ENCODE data around the gene YJU2. TPM values are rescaled to one million over a fixed set of nuclear protein-coding genes. Genes with fewer than 3 reads are reported as not detected.
"Not testable (repeated sequence)": the region's sequence is repeated elsewhere in the genome, so short reads cannot be mapped to it uniquely, and the experiment has no call there.

The YJU2 gene
- total and polyA plus RNA-seq, 12 donors, result 7.9 to 32.8 (median 10.5) TPM

GRCh38 chr19:4279530-4280422, 32.9 kb downstream of the YJU2 start:
- H3K27me3 ChIP-seq, result peaks cover 19 to 71% (median 60%) of the 10 kb centered on the region in 7 donors

GRCh38 chr19:4284176-4284958, 37.5 kb downstream of the YJU2 start:
- no peak for TF ChIP-seq CTCF (IDR thresholded peaks at IDR 0.05)
- Histone ChIP-seq H3K9me3 (no peaks in the 10 kb centered on the region), H3K36me3 (no peaks in the 10 kb centered on the region), H3K27me3 (peaks cover 17 to 61% (median 52%) of the 10 kb centered on the region in 7 donors), H3K4me3 (no peak overlapping the region), H3K4me1 (peaks cover 0 to 8% (median 8%) of the 10 kb centered on the region in 9 donors), H3K27ac (no peak overlapping the region)
- WGBS, 2 donors, result 53 to 54% methylated on average over 20 of the region's 20 CpGs
- ATAC-seq (peak in 1 of 8 donors; percentile 37), DNase-seq (no peak)
- intact Hi-C loops (cut with DNase I), result no loop called here

More at GRCh38 chr19:4279530-4280422, 32.9 kb downstream of the YJU2 start:
- Histone ChIP-seq H3K4me3 (peak overlapping the region in 9 of 10 donors; percentile 22 to 51 (median 44)), H3K27ac (no peak overlapping the region), H3K4me1 (peaks cover 0 to 18% (median 13%) of the 10 kb centered on the region in 9 donors), H3K36me3 (no peaks in the 10 kb centered on the region), H3K9me3 (no peaks in the 10 kb centered on the region)
- ATAC-seq (no peak), DNase-seq (no peak)
- 2 to 3% methylated on average over 68 to 71 of the region's 71 CpGs for WGBS, 2 donors
- intact Hi-C loops (cut with DNase I), result loop anchor here in 3 of 10 donors (10.0 kb wide), 3 partner anchors 45 to 245 kb away; no protein-coding TSS in a partner anchor
- TF ChIP-seq CTCF (IDR thresholded peaks at IDR 0.05), result no peak

DNA sequence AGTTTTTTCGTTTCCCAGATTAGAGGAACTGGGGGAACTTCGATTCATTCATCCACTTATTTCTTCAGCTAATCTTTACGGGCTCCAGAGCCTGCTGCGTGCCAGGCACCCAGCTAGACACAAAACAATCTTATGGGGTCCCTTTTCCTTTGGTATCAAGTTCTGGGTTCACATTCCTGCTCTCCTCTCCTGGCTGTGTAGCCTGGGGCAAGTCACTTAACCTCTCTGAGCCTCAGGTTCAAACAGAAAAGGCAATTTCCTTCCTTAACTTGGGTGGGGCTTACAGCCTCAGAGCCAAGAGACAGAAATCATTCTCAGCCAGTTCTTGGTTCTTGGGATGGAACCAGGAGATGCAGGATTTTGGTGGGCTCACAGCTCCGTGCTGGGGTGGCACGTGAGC, 38.1 kb downstream of the YJU2 start:
- ATAC-seq, result no peak
- Histone ChIP-seq H3K4me1 (peaks cover 0 to 2% (median 1%) of the 10 kb centered on the region in 9 donors), H3K27me3 (peaks cover 11 to 55% (median 50%) of the 10 kb centered on the region in 7 donors), H3K4me3 (no peak overlapping the region), H3K27ac (no peak overlapping the region), H3K9me3 (no peaks in the 10 kb centered on the region), H3K36me3 (no peaks in the 10 kb centered on the region)
- WGBS, 2 donors, result 76% methylated on average over 6 of the region's 6 CpGs
- no peak for TF ChIP-seq CTCF (IDR thresholded peaks at IDR 0.05)
- intact Hi-C loops (cut with DNase I), result no loop called here
- DNase-seq, result no peak

GRCh38 chr19:4286141-4286540, 39.3 kb downstream of the YJU2 start:
- 84 to 95% methylated on average over 4 of the region's 4 CpGs for WGBS, 2 donors
- DNase-seq; H3K36me3 ChIP-seq; H3K4me1 ChIP-seq; H3K27ac ChIP-seq; H3K4me3 ChIP-seq; H3K9me3 ChIP-seq; ATAC-seq; intact Hi-C loops (cut with DNase I): not testable (repeated sequence)
- peaks cover 0 to 50% (median 41%) of the 10 kb centered on the region in 7 donors for H3K27me3 ChIP-seq

Measured in heart right ventricle (tissue), 16 donors.